ENCODE data around the gene RTRAF.

Gene RTRAF

DNA sequence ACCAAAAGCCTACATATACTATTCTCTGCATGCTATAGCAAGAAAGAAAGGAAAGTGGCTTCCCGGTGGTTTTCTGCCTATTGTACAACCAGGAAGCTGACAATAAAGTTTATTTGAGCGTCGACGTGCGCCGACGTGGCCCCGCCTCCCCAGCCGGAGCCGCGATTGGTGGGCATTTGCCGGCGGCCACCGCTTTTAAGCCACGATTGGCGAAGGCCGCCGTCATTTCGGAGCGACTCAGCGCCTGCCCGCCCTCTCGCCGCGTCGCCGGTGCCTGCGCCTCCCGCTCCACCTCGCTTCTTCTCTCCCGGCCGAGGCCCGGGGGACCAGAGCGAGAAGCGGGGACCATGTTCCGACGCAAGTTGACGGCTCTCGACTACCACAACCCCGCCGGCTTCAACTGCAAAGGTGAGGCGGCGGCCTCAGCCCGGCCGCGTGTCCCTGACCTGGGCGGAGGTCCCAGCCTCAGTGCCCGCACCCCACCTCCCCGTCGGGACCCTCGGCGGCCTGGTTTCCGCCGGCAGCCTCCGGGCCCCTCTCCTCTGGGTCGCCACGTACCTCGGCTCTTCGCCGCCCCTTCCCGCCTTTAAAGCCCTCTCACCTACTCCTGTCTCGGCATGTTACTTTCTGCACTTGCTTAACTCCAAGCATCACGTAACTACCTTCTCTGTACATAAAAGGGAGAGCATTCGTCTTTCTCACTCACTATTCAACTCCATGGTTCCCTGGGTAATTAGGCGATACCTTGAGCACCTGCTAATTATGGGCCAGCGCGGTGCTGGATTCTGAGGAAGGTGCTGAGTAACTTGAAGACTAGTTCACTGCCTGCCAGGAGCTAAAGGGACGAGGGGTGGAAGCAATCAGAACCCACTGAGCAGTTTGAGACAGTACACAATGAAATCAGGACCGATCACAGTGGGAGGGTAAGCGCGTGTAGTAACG, at the start of gene RTRAF:
Gene RTRAF (plus strand): TSS at position 254 of the 942 bp plus-strand sequence. CDS start 94 bp downstream, at position 348.
- DNase-seq, result peak; percentile 87

- DNase-seq, result peak; percentile 19
Measured at GRCh38 chr14:51939755-51940301, 49.5 kb upstream of the RTRAF start.

- no peak for DNase-seq
Measured at GRCh38 chr14:51942971-51943370, 46.4 kb upstream of the RTRAF start.

DNA sequence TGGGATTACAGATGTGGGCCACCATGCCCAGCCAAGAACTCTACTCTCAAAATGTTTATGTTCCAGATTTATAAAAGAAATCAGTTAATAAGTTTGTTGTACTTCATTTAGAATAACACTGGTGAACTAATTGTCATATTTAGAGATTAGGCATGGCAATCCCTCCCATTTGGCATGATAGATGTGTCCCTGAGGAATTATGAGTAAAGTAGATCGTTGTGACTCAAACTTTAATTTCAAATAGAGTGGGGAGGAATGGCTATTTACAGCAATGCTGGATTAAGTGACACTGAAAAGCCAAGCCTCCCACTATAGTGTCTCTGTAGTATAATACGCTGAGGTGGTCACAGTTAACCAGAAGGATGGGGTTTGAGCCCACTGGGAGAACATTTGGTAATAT, 39.3 kb upstream of the RTRAF start:
- DNase-seq, result no peak

DNA sequence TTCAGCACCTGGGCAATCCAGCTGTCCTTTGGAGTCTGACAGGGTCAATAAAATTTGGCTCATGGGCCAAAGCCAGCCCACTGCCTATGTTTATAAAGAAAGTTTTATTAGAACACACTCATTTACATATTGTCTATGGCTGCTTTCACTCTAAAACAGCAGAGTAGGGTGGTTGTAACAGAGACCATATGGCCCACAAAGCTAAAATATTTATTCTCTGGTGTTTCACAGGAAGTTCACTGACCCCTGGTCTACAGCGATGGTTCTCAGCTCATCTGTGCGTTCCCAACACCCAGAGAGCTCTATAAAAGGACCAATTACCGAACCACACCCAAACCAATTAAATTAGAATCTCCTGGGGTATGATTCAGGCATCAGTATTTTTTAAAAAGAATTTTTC, 37.7 kb upstream of the RTRAF start:
- DNase-seq, result no peak

GRCh38 chr14:51954031-51954430, 35.3 kb upstream of the RTRAF start:
- no peak for DNase-seq

DNA sequence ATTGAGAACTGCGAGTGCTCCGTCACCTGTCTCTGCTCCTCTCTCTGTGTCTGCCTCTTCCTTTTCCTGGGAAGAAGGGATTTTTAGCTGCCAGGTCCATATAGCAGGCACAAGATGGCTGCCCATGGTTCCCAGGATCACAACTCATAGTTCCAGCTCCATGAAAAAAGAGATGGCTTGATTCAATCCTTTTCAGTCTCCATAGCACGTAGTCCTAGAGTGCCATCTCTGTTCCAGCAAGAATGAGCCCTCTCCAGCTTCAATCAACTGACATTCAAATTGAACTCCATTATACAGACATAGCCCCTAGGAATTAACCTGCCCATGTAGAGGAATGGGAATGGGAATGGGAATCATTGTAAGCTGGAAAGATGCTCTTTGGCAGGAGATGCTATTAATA, 34.7 kb upstream of the RTRAF start:
- no peak for DNase-seq

DNA sequence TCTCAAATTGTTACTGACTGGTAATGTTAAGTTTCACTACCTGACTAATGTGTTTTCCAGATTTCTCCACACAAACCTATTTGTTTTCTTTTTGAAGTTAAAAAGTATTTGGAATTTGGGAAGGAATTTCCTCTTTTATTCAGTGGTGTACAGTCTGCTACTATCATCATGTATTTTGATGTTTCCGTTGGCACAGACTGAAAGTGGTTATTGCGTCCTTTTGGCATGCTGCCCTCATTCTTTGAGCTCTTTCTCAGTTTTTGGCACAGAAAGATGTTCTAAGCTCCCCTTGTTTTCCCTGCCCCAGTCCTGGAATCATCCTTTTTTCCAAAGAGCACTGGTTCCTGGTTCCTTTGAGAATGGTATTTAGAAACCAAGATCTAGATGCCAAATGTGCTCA, 31.4 kb upstream of the RTRAF start:
- DNase-seq, result no peak

GRCh38 chr14:51959928-51960327, 29.4 kb upstream of the RTRAF start:
- DNase-seq, result no peak

GRCh38 chr14:51960866-51961265, 28.5 kb upstream of the RTRAF start:
- no peak for DNase-seq

- no peak for DNase-seq
Measured at GRCh38 chr14:51962711-51963110, 26.6 kb upstream of the RTRAF start.

DNA sequence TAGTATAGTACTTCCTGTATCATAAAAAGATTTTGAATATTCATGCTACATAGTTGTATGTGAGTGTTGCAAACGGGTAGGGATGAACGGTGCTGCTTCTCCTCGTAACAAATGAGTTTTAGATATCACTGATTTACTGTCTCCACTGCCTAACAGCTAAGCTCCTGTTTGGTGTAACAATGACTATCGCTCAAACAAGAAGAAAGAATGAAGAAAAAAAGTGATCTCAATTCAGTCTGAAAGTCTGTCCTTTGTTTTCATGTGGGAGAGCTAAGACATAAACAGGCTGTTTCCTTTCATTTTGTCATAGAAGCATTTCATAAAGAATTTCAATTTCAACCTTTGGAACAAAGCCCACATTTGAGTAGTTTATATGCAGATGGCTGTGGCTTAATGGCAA, 26.1 kb upstream of the RTRAF start:
- no peak for DNase-seq

GRCh38 chr14:51967521-51967920, 21.8 kb upstream of the RTRAF start:
- no peak for DNase-seq

DNA sequence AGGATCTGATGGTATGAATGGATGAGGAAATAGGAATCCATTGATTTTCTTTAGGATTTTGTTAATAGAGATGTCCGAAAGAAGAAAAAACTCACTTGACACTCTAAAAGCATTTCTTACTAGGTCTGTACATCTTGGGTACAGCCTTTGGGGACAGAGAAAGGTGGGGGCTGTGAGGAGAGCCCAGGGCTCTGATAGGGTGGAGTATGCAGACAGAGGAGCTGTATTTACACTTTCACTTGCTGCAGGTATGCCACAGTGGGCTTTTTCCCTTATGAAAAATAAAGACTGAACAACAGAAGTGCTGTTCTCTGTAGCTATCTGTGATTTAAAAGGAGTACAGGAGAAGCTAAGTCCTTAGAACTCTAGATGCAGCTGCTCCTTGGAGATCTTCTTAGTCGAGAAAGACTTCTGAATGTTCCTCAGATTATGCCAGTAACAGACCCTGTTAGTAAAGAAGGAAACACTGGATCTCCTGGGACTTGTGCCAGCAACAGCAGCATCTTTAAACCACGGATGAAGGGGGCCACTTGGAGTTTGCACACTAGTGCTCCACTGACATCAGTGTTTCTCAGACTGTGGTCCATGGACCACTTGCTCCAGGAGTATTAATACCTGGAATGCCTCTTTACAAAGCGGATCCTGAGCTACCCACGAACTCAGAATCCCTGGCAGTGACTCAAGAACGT, 19.4 kb upstream of the RTRAF start:
- DNase-seq, result no peak

- no peak for DNase-seq
Measured at GRCh38 chr14:51972566-51972965, 16.8 kb upstream of the RTRAF start.

GRCh38 chr14:51977075-51977474, 12.3 kb upstream of the RTRAF start:
- DNase-seq, result no peak

- no peak for DNase-seq
Measured at GRCh38 chr14:51978681-51979085, 10.7 kb upstream of the RTRAF start.

GRCh38 chr14:51979088-51979709, 10.1 kb upstream of the RTRAF start:
- DNase-seq, result peak; percentile 58

DNA sequence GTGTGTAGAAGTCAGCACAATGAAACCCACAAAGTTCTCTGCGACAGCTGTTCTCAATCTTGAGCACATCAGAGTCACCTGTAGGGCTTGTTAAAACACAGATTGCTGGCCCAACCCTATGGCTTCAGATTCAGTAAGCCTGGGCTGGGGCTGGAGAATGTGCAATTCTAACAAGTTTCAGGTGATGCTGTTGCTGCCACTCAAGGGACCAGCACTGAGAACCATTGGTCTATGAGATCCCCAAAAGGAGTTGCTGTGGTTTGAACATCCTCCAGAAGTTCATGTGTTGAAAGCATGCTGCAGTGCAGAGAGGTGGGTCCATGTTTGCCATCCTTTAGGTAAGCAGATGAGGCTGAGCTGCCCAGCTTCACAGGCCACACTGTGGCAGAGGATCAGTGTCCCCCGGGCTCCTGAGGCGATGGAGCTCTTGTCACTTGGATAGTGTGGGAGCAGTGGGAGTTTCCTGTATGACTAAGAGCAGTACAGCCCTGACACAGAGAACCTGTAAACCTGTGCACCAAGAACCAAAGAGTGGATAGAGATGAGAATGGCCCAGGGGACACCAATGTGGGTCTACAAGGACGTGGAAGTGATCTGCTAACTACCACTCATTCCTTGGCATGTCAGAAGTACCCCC, 8.0 kb upstream of the RTRAF start:
- DNase-seq, result no peak

- DNase-seq, result no peak
Measured at GRCh38 chr14:51988221-51988620, 1.1 kb upstream of the RTRAF start.

- no peak for DNase-seq
Measured at GRCh38 chr14:51990488-51990887, 1.1 kb downstream of the RTRAF start.

DNA sequence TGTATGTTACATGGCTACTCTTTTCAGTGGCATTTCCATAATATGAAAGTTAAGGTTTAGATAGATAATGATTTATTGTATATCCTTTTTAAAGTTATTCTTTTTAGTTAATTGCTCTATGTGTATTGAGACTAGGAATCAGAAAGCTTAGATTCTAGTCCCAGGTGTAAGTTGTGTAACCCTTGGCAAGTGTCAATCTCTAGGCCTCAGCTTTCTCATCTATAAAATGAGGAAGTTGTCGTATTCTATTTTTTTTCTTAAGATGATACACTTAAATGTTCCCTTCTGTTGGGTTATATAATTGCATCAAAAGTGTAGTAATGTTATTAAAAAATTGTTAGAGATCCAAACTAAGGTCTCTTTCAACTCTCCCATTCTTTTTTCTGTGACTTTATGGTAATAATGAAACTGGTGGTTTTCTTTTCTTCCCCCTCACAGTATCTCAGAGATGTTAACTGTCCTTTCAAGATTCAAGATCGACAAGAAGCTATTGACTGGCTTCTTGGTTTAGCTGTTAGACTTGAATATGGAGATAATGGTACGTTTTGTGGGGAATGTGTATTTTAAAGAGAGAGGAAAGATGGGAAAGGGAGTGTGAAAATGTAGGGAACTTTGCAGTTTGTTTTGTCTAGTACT, 4.1 kb downstream of the RTRAF start:
- DNase-seq, result peak; percentile 21
